Activated CD4-positive, alpha-beta T cell treated with anti-CD3 and anti-CD28 coated beads for 48 hours (primary cell): ENCODE results near the gene TAF1C.

Experiments used
- DNase-seq: peaks from one replicate; pipeline ENCODE4 v3.0.0-alpha.2; 2020

The TAF1C gene

GRCh38 chr16:84182680-84183571 lies 3.9 kb downstream of the TAF1C start:
- DNase-seq = no peak

- no peak for DNase-seq
Measured at GRCh38 chr16:84182104-84182503, 4.8 kb downstream of the TAF1C start.

- DNase-seq = no peak
Measured at GRCh38 chr16:84181144-84181915, 5.5 kb downstream of the TAF1C start.

- no peak for DNase-seq
Measured at GRCh38 chr16:84180519-84181140, 6.2 kb downstream of the TAF1C start.

GRCh38 chr16:84179612-84180320 lies 7.1 kb downstream of the TAF1C start:
- no peak for DNase-seq

- no peak for DNase-seq
Measured at GRCh38 chr16:84178892-84179611, 7.8 kb downstream of the TAF1C start.

GRCh38 chr16:84178146-84178765 lies 8.6 kb downstream of the TAF1C start:
- no peak for DNase-seq

GRCh38 chr16:84177741-84178073 lies 9.2 kb downstream of the TAF1C start:
- peak; percentile 47 for DNase-seq

- no peak for DNase-seq
Measured at GRCh38 chr16:84176192-84177053, 10.4 kb downstream of the TAF1C start.

GRCh38 chr16:84175350-84176081 lies 11.3 kb downstream of the TAF1C start:
- peak; percentile 79 for DNase-seq

GRCh38 chr16:84174396-84174795 lies 12.5 kb downstream of the TAF1C start:
- no peak for DNase-seq

- no peak for DNase-seq
Measured at GRCh38 chr16:84169765-84170310, 17.0 kb downstream of the TAF1C start.

GRCh38 chr16:84166796-84167695 lies 19.8 kb downstream of the TAF1C start:
- DNase-seq = peak; percentile 44

- no peak for DNase-seq
Measured at GRCh38 chr16:84165746-84166145, 21.1 kb downstream of the TAF1C start.

GRCh38 chr16:84161801-84162200 lies 25.1 kb downstream of the TAF1C start:
- DNase-seq = no peak

GRCh38 chr16:84161037-84161436 lies 25.8 kb downstream of the TAF1C start:
- no peak for DNase-seq

- DNase-seq = no peak
Measured at GRCh38 chr16:84159800-84160199, 27.1 kb downstream of the TAF1C start.

GRCh38 chr16:84159007-84159406 lies 27.9 kb downstream of the TAF1C start:
- DNase-seq = no peak

- no peak for DNase-seq
Measured at GRCh38 chr16:84156342-84156784, 30.5 kb downstream of the TAF1C start.
